Measurements from ENCODE around the gene USE1. TPM values are rescaled to one million over a fixed set of nuclear protein-coding genes. Genes with fewer than 3 reads are reported as not detected.

USE1 gene
- total and polyA plus RNA-seq, 2 donors (not counting 1 experiment from before 2014, with no cell fraction given) = 23.8 to 27.1 TPM

- no peak overlapping the region for H2AFZ ChIP-seq (ENCODE audit: low read length)
- no peaks in the 10 kb centered on the region for H3K9me3 ChIP-seq (ENCODE audit: control insufficient read depth, insufficient read depth, low read depth, low read length)
- TF ChIP-seq CTCF (conservative IDR thresholded peaks at IDR 0.05 in 1 of 2, IDR thresholded peaks at IDR 0.05 in 1 of 2; ENCODE audit: low read depth in 1 of 2, low read length in 2 of 2) (no peak), EZH2 (IDR thresholded peaks at IDR 0.05; ENCODE audit: low read length, missing control alignments) (no peak)
- H3K79me2 ChIP-seq (ENCODE audit: control insufficient read depth, insufficient read depth, low read length) = peaks cover 5% of the 10 kb centered on the region
- H3K4me1 ChIP-seq (ENCODE audit: control insufficient read depth, extremely low read depth, insufficient read depth, low read length) = no peaks in the 10 kb centered on the region
- H3K4me3 ChIP-seq (replicated peaks in 1 of 4; ENCODE audit: control extremely low read depth in 1 of 4, insufficient read depth in 1 of 4, low read depth in 3 of 4, low read length in 4 of 4) = no peak overlapping the region
- no peaks in the 10 kb centered on the region for H4K20me1 ChIP-seq (ENCODE audit: control insufficient read depth, extremely low read depth, insufficient read depth, low read length)
- no peak overlapping the region for H3K4me2 ChIP-seq (ENCODE audit: extremely low read depth, insufficient read depth, low read length)
- no peak for DNase-seq (ENCODE audit: low read depth in 2 of 2)
- peaks cover 6% of the 10 kb centered on the region for H3K36me3 ChIP-seq (ENCODE audit: control insufficient read depth, insufficient read depth, low read length)
- H3K27ac ChIP-seq (ENCODE audit: insufficient read depth, low read length) = no peak overlapping the region
- no peak overlapping the region for H3K9ac ChIP-seq (ENCODE audit: insufficient read depth, low read length)
- H3K27me3 ChIP-seq (ENCODE audit: control insufficient read depth, insufficient read depth, low read length) = no peaks in the 10 kb centered on the region
Measured at GRCh38 chr19:17266589-17266974, 51.4 kb downstream of the USE1 start.

- H3K27ac ChIP-seq (ENCODE audit: insufficient read depth, low read length) = peak within 1 kb of the TSS; percentile 65
- TF ChIP-seq CTCF (conservative IDR thresholded peaks at IDR 0.05 in 1 of 2, IDR thresholded peaks at IDR 0.05 in 1 of 2; ENCODE audit: low read depth in 1 of 2, low read length in 2 of 2) (no peak), EZH2 (IDR thresholded peaks at IDR 0.05; ENCODE audit: low read length, missing control alignments) (peak; percentile 83)
- H3K36me3 ChIP-seq (ENCODE audit: control insufficient read depth, insufficient read depth, low read length) = peaks cover 6% of the 10 kb centered on the region
- H3K9me3 ChIP-seq (ENCODE audit: control insufficient read depth, insufficient read depth, low read depth, low read length) = no peaks in the 10 kb centered on the region
- peak within 1 kb of the TSS; percentile 60 for H3K9ac ChIP-seq (ENCODE audit: insufficient read depth, low read length)
- H4K20me1 ChIP-seq (ENCODE audit: control insufficient read depth, extremely low read depth, insufficient read depth, low read length) = no peaks in the 10 kb centered on the region
- H3K4me3 ChIP-seq (replicated peaks in 1 of 4; ENCODE audit: control extremely low read depth in 1 of 4, insufficient read depth in 1 of 4, low read depth in 3 of 4, low read length in 4 of 4) = peak within 1 kb of the TSS; percentile 63 to 98 (median 92)
- H3K4me1 ChIP-seq (ENCODE audit: control insufficient read depth, extremely low read depth, insufficient read depth, low read length) = no peaks in the 10 kb centered on the region
- H3K27me3 ChIP-seq (ENCODE audit: control insufficient read depth, insufficient read depth, low read length) = no peaks in the 10 kb centered on the region
- peak within 1 kb of the TSS; percentile 69 for H3K4me2 ChIP-seq (ENCODE audit: extremely low read depth, insufficient read depth, low read length)
- peaks cover 5% of the 10 kb centered on the region for H3K79me2 ChIP-seq (ENCODE audit: control insufficient read depth, insufficient read depth, low read length)
- H2AFZ ChIP-seq (ENCODE audit: low read length) = peak within 1 kb of the TSS; percentile 71
- DNase-seq (ENCODE audit: low read depth in 2 of 2) = peak; percentile 100
Measured at GRCh38 chr19:17266975-17267788, 52.0 kb downstream of the USE1 start, which contains the start of gene BABAM1. TSS of gene BABAM1 (plus strand) at chr19:17267443. CDS start at chr19:17268807, 1,364 bp downstream.

- peaks cover 9% of the 10 kb centered on the region for H3K36me3 ChIP-seq (ENCODE audit: control insufficient read depth, insufficient read depth, low read length)
- no peaks in the 10 kb centered on the region for H3K27me3 ChIP-seq (ENCODE audit: control insufficient read depth, insufficient read depth, low read length)
- H3K9me3 ChIP-seq (ENCODE audit: control insufficient read depth, insufficient read depth, low read depth, low read length) = no peaks in the 10 kb centered on the region
- no peak for TF ChIP-seq EZH2 (IDR thresholded peaks at IDR 0.05; ENCODE audit: low read length, missing control alignments)
- no peak for TF ChIP-seq CTCF (conservative IDR thresholded peaks at IDR 0.05 in 1 of 2, IDR thresholded peaks at IDR 0.05 in 1 of 2; ENCODE audit: low read depth in 1 of 2, low read length in 2 of 2)
- peaks cover 5% of the 10 kb centered on the region for H3K79me2 ChIP-seq (ENCODE audit: control insufficient read depth, insufficient read depth, low read length)
- H3K4me3 ChIP-seq (replicated peaks in 1 of 4; ENCODE audit: control extremely low read depth in 1 of 4, insufficient read depth in 1 of 4, low read depth in 3 of 4, low read length in 4 of 4) = no peak overlapping the region
- H3K27ac ChIP-seq (ENCODE audit: insufficient read depth, low read length) = no peak overlapping the region
- no peaks in the 10 kb centered on the region for H4K20me1 ChIP-seq (ENCODE audit: control insufficient read depth, extremely low read depth, insufficient read depth, low read length)
- no peaks in the 10 kb centered on the region for H3K4me1 ChIP-seq (ENCODE audit: control insufficient read depth, extremely low read depth, insufficient read depth, low read length)
- no peak overlapping the region for H2AFZ ChIP-seq (ENCODE audit: low read length)
- DNase-seq (ENCODE audit: low read depth in 2 of 2) = no peak
- H3K4me2 ChIP-seq (ENCODE audit: extremely low read depth, insufficient read depth, low read length) = no peak overlapping the region
- no peak overlapping the region for H3K9ac ChIP-seq (ENCODE audit: insufficient read depth, low read length)
Measured at GRCh38 chr19:17268754-17269153, 53.6 kb downstream of the USE1 start.

Other genes with a start within 250 kb of the USE1 start
- 0.51 and 1.7 TPM in 2 replicates for gene CPAMD8, start 188.5 kb upstream of the USE1 start, total RNA-seq
- gene CPAMD8, start 188.5 kb upstream of the USE1 start, polyA plus RNA-seq = 0.14 and 0.21 TPM in 2 replicates
- gene HAUS8, start 139.9 kb upstream of the USE1 start, total RNA-seq = 2.0 and 2.1 TPM in 2 replicates
- 6.7 and 13.8 TPM in 2 replicates for gene HAUS8, start 139.9 kb upstream of the USE1 start, polyA plus RNA-seq
- 44.2 and 52.5 TPM in 2 replicates for gene MYO9B, start 139.6 kb upstream of the USE1 start, total RNA-seq
- 32.5 and 39.5 TPM in 2 replicates for gene MYO9B, start 139.6 kb upstream of the USE1 start, polyA plus RNA-seq
- 2.6 and 4.6 TPM in 2 replicates for gene OCEL1, start 10.9 kb downstream of the USE1 start, total RNA-seq
- gene OCEL1, start 10.9 kb downstream of the USE1 start, polyA plus RNA-seq = 4.5 and 8.8 TPM in 2 replicates
- gene NR2F6, start 30.6 kb downstream of the USE1 start, total RNA-seq = 37.0 and 42.4 TPM in 2 replicates
- 9.6 and 10.4 TPM in 2 replicates for gene NR2F6, start 30.6 kb downstream of the USE1 start, polyA plus RNA-seq
- under 0.01 TPM in 1 of 2 replicates, not detected in the other for gene USHBP1, start 49.4 kb downstream of the USE1 start, total RNA-seq
- not detected in 2 replicates for gene USHBP1, start 49.4 kb downstream of the USE1 start, polyA plus RNA-seq
- 74.3 and 79.4 TPM in 2 replicates for gene BABAM1, start 52.1 kb downstream of the USE1 start, total RNA-seq
- 68.8 and 81.2 TPM in 2 replicates for gene BABAM1, start 52.1 kb downstream of the USE1 start, polyA plus RNA-seq
- 0.17 and 0.26 TPM in 2 replicates for gene ANKLE1, start 66.5 kb downstream of the USE1 start, total RNA-seq
- 0.08 and 0.29 TPM in 2 replicates for gene ANKLE1, start 66.5 kb downstream of the USE1 start, polyA plus RNA-seq
- 10.3 and 16.8 TPM in 2 replicates for gene ABHD8, start 88.1 kb downstream of the USE1 start, total RNA-seq
- gene ABHD8, start 88.1 kb downstream of the USE1 start, polyA plus RNA-seq = 3.9 and 4.8 TPM in 2 replicates
- gene MRPL34, start 90.5 kb downstream of the USE1 start, total RNA-seq = 44.8 and 48.3 TPM in 2 replicates
- gene MRPL34, start 90.5 kb downstream of the USE1 start, polyA plus RNA-seq = 27.5 and 38.8 TPM in 2 replicates
- gene DDA1, start 94.2 kb downstream of the USE1 start, total RNA-seq = 8.0 and 17.7 TPM in 2 replicates
- gene DDA1, start 94.2 kb downstream of the USE1 start, polyA plus RNA-seq = 42.6 and 63.9 TPM in 2 replicates
- 5.9 TPM in 2 replicates for gene ANO8, start 119.5 kb downstream of the USE1 start, total RNA-seq
- gene ANO8, start 119.5 kb downstream of the USE1 start, polyA plus RNA-seq = 1.1 and 1.8 TPM in 2 replicates
- gene GTPBP3, start 122.2 kb downstream of the USE1 start, total RNA-seq = 11.1 and 17.2 TPM in 2 replicates
- 3.7 and 5.4 TPM in 2 replicates for gene GTPBP3, start 122.2 kb downstream of the USE1 start, polyA plus RNA-seq
- not detected in 2 replicates for gene PLVAP, start 162.0 kb downstream of the USE1 start, total RNA-seq
- gene PLVAP, start 162.0 kb downstream of the USE1 start, polyA plus RNA-seq = not detected in 2 replicates
- gene CCDC194, start 178.8 kb downstream of the USE1 start, total RNA-seq = not detected in 2 replicates
- gene CCDC194, start 178.8 kb downstream of the USE1 start, polyA plus RNA-seq = not detected in 2 replicates
- gene BST2, start 190.3 kb downstream of the USE1 start, total RNA-seq = 4.3 and 4.6 TPM in 2 replicates
- gene BST2, start 190.3 kb downstream of the USE1 start, polyA plus RNA-seq = 2.4 and 5.6 TPM in 2 replicates
- 28.0 and 34.7 TPM in 2 replicates for gene MVB12A, start 204.7 kb downstream of the USE1 start, total RNA-seq
- gene MVB12A, start 204.7 kb downstream of the USE1 start, polyA plus RNA-seq = 24.8 and 26.3 TPM in 2 replicates
- under 0.01 and 0.17 TPM in 2 replicates for gene TMEM221, start 233.3 kb downstream of the USE1 start, total RNA-seq
- not detected in 2 replicates for gene TMEM221, start 233.3 kb downstream of the USE1 start, polyA plus RNA-seq
- not detected in 2 replicates for gene NXNL1, start 245.6 kb downstream of the USE1 start, total RNA-seq
- not detected in 2 replicates for gene NXNL1, start 245.6 kb downstream of the USE1 start, polyA plus RNA-seq

Measured in fibroblast of lung (primary cell).